C1 segment of cervical spinal cord (tissue), 14 donors: ENCODE results near the gene COL27A1.

ENCODE experiments used
- DNase-seq, 14 donors: peaks; one replicate each; lab custom pipeline; 2025; lab: John Stamatoyannopoulos, UW

Gene COL27A1

DNA sequence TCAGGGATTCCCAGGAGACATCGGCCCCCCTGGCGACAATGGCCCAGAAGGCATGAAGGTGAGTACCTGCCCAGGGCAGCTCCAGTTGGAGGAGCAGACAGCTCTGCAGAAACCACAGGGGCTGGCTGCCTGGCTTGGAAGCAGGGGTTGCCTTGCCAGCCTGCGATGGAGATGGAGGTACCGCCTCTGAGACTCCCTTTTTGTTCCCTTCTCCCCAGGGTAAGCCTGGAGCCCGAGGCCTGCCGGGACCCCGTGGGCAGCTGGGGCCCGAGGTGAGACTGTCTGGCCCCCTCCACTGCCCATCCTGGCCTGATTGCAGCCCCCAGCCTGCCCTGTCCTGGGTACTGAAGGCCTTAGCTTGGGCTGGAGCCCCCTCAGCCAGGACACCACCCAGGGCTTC, 84.9 kb downstream of the COL27A1 start:
- DNase-seq: no peak

DNA sequence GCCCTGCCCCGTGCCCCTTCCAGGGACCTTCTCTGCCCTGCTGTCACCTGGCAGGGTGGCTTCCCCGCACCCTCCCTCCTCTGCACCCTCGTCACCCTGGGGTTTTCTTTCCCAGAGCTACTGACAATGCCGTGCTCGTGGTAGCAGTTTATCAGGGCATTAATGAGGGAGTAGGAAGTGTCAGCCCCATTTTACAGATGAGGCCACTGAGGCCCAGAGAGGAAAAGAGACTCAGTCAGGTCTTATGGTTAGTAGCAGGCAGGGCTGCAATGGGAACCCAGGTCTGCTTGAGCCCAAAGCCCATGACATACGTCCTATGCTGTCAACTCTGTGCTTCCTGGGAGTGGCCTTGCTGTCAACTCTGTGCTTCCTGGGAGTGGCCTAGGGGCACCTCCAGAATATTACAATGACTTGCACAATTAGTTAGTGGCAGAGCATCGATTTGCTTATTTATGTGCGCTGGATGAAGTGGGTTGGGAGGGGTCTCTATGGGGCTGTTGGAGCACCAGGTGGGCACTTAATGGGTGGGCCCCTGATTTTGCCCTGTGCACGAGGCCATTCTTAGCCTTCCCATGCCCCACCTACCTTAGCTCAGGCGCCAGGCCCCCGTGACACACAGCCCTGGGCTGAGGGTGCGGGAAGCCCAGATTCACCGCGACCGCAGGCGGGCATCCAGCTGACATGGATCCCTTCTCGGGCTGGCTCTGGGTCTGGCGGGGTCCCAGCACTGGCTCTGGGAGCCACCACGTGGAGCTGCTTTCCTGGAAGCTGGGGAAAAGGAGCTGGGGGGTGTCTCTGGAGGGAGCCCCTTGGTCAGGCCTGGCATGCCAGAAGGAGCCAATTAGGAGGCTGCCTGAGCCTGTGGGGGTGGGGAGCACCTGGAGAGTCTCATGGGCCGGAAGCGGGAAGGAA, 85.6 kb downstream of the COL27A1 start:
- DNase-seq: peak in 1 of 14 donors; percentile 49

DNA sequence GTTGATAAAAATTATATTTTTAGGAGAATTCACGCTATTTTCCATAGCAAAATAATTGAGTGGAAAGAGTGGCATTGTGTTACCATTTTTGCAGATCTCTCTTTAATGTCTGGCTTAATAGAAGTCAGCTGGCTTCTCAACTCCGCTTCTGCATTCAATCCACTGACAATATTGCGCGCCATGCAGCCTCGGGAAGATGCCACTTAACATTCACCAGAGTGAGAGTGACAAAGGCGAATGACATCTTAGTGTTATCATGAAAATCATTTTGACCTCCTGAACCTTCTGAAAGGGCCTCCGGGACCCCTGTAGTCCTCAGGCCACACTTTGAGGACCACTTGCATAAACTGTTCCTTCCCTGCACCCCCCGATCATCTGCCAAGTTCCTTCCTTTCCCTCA, 87.5 kb downstream of the COL27A1 start:
- no peak for DNase-seq

DNA sequence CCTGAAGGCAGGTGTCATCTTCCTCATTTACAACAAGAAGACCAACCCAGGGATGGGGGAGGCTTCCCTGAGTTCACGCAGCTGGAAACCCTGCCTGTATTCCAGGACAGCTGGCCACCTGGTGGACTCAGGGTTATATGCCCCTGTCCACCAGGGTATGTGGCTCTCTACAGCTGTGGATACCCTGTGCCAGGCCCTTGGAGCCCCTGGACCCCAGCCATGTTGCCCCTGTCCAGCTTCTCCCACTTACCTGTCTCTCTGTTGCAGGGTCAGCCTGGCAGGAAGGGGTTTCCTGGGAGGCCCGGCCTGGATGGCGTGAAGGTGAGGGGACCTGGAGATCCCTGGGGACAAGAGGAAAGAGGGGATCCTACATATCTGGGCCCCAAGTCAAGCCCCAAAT, 87.9 kb downstream of the COL27A1 start:
- DNase-seq: no peak

DNA sequence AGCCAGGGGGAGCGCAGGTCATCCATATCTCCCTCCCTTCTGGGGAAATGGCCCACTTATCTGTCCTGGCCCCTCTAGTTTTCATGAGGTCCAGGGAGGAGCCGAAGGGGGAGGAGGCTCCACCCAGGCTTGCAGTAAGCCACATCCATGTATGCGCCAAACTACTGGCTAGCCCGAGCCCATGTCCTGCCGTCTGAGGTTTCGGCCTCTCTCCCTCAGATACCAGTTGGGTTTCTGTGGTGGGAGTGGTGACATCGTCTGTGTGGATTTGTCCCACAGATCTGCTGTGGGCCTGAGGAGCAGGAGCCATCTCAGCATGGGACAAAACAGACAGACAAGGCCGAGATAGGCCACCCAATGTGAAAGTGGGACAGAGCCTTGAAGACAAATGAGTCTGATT, 89.2 kb downstream of the COL27A1 start:
- no peak for DNase-seq

DNA sequence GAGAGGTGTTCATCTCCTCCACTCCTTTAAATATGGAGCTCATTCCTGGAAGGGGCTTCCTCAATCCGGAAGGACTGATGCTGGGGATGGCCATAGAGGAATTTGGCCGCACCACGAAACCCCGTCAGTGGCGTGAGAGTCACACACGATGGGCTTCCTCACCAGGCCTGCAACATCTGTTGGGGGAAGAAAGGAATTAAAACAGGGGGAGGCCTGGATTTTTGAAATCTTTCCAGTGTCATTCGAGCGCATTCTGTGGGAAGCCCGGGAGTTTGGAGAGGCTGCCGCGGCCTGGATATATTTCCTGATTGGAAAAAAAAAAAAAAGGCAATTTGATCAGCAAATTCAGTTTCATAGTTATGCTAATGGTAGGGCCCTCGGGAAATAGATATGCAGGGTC, 91.2 kb downstream of the COL27A1 start:
- no peak for DNase-seq

DNA sequence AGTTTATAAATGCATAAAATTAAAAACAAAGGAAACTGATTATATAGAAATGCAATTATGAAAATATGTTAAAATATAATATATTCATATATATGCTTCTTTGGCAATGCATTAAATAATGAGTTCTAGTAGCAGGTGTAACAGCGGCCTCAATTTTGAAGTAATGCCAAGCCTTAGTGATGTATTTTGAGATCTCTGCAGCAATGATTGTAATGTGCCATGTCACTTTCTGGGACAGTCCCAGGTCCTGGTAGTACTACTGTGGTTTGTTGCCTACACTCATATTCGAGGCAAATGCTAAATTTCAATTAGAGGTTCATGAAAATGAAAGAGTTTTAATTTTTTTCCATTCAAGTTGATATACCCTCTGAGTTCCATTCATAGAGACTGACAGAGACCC, 91.7 kb downstream of the COL27A1 start:
- peak in 1 of 14 donors; percentile 86 for DNase-seq

DNA sequence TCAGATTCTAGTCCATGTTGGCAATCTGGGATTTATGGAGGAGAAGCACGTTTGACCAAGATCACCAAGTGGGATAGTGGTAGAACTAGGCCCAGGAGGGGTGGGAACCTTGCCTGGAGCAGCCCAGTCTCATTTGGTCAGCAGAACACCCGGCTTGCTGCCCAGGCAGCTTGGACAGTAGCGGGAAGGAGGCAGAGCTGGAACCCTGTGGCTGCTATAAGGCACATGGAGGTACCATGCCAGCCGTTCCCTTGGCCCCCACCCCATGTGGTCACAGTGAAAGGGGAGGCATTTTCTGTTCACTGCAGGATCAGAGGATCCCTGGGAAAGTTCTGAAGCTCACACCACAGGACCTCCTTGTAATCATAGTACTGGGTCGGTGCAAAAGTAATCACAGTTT, 92.2 kb downstream of the COL27A1 start:
- DNase-seq: peak in 1 of 14 donors; percentile 64

DNA sequence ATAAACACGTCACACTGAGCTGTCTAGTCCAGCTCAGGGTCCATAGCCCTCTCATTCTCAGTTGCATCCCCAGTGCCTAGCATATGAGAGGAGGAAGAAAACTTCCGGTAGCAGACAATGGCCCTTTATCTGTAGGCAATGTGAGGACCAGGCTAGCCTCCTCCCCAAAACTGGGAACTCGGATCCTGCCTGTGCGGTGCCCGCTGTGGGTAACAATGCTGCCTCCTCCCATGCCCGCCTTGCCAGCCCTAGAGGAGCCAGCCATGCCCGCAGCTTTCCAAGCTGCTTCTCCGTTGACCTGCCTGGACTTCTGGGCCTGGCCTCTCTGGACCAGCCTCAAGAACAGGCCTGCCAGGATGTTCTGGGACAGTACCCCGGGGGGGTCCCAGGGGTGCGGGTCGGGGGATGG, 93.0 kb downstream of the COL27A1 start:
- DNase-seq: peak in 5 of 14 donors; percentile 21 to 63 (median 38)

DNA sequence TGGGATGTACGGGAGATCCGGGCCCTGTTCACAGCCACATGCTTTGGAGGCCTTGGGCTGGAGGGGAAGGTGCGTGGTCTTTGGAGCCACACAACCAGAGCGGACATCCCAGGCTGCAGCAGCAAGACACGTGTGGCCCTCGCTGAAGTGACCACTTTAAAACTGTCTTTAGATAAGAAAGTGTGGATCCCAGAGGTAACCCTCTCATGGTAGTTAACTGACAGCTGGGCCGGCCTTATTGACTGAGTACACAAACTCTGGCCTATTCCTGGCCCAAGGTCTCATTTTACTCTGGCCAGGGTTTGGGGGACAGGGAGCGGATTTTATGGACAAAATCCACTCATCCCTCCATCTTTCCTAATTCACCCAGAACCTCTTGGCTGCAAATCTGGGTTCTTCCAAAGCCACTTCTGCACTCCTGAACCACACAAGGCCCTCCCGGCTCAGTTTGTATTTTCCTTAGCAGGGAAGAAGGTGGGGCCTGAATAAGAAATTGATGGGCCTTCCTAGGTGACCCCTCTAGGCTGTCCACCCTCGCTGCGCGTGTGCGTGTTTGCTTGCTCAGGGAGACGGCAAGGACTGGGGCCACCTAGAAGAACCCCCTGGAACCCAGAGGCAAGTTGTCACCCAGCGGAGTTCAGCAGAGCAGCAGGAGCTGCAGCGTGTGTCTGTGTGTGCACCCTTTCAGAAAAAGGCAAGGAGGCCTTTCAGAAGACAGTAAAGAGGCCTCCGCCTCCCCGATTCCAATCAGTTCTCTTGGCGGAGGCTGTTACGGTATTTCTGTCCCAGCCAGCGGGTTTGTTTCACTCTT, 94.3 kb downstream of the COL27A1 start:
- DNase-seq: no peak

DNA sequence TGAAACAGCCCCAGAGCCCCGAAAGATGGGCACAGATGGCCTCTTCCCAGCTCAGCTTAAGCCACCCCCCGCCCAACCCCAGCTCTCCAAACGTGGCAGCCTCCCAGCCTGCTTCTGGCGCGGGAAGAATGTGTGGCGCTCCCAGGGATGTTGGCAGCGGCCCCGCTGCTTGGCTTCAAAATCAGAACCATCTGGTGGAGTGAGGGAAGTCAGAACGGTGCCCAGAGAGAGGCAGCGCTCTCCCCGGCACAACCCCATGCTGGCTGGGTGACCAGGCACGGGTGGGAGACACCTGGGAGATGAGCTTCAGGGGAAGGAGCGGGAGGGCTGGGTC, 94.9 kb downstream of the COL27A1 start:
- peak; percentile 38 to 96 (median 71) for DNase-seq

DNA sequence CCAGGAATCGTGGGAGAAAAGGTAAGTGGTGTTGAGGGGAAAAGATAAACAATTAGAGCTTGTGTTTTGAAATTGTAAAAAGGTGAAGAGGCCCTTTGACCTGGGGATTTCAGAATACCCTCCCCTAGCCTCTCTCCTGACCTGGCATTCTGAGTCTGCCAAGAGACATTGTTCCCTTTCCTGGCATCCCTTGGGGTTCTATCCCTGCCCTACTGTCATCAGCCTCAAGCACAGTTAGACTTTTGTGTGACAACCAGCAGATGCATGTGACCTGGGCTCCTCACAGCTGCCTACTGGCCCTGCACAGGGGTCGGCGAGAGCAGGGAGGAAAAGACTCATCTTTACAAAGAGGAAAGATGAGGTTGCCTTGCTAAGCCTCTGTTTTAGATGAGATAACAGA, 95.3 kb downstream of the COL27A1 start:
- DNase-seq: peak in 2 of 14 donors; percentile 49 to 63

DNA sequence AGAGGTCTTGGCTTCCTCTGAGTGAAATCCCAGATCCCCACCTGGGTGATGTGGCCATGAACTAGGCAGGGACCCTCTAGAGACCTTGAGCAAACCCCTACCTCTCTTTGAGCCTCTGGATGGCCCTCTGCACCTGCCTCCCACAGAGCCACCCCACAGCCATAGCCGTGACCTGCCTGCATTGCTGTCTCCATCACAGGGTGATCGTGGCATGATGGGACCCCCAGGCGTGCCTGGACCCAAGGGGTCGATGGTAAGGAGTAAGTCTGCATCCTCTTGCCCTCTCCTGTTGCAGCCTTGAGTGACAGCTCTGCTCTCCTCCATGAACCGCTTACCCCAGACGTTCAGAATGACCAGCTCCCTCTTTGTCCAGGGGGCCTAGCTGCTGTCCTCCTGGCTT, 97.1 kb downstream of the COL27A1 start:
- no peak for DNase-seq

DNA sequence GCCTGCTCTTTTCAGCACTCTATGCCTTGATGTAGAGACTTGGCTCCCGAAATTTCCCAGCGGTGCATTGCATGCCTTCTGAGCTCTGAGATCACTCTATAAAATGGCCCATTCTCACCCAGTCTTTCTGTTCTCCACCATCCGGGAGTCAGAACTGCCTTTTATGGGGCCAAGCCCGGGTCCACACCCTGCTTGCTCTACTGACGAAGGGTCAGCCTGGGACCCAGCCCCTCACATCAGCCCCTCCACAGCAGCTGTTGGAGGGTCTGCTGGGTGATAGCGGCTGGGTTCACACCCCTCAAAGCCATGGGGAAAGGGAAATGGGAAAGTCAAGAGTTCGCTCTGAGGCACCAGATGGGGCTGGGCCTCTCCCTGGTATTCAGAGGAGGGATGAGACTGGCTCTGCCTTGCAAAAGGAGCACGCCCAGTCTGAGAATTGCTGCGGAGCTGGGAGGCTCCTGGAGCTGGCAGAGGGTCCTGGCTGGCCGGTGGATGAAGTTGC, 101.5 kb downstream of the COL27A1 start:
- DNase-seq: no peak

DNA sequence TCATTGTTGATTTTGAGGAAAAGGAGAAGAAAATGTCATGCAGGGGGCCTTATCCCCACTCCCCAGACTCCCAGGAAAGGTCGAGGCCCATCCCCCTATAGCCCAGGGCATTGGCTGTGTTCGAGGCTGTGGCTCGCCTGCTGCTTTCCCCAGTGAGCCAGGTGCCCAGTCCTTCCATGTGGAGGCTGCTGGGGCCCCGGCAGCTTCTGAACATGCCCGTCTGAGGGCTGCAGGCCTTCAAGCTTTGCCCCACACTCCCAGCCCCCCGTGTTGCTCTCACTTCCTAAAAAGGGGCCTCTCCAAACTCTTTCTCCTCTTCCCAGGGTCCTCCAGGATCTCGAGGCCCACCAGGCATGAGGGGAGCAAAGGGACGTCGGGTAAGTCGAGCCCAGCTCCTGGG, 102.9 kb downstream of the COL27A1 start:
- DNase-seq: no peak

DNA sequence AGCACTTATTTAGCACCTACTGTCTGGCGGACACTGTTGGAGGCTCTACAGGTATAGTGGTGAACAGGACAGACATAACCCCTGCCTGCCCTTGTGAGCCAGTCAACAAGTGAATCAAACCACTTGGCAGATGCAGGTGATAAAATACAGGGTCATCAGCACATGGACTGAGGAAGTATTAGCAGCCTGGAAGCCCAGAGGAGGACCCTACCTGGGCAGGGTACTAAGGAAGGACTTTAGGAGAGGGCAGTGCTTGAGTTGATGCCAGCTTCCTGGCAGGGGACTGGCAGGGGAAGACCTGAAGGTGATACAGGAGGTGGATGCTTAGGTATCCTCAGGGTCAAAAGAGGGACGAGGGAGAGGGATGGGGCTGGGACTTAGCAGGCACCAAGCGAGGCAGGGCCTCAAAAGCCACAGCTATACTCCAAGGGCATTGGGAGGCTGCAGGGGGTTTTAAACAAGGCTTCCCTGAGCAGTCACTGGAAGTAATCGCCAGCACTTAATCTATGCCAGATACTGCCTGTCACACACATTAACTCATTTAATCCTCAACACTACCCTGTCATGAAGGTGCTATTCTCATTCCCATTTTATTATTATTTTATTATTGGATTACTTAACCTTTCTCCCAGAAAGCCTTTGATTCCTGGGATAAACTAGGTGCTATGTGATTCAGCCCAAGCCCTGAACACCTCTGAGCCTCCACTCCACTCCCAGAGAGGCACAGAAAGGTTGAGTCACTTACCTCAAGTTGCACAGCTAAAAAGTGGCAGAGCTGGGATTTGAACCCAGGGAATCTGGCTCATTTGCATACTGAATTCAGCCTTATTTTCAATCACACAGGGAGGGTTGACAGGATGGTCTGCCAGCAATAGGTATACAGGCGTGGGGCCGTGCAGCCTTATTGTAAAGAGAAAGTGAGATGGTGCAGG, 103.8 kb downstream of the COL27A1 start:
- peak in 1 of 14 donors; percentile 22 for DNase-seq

DNA sequence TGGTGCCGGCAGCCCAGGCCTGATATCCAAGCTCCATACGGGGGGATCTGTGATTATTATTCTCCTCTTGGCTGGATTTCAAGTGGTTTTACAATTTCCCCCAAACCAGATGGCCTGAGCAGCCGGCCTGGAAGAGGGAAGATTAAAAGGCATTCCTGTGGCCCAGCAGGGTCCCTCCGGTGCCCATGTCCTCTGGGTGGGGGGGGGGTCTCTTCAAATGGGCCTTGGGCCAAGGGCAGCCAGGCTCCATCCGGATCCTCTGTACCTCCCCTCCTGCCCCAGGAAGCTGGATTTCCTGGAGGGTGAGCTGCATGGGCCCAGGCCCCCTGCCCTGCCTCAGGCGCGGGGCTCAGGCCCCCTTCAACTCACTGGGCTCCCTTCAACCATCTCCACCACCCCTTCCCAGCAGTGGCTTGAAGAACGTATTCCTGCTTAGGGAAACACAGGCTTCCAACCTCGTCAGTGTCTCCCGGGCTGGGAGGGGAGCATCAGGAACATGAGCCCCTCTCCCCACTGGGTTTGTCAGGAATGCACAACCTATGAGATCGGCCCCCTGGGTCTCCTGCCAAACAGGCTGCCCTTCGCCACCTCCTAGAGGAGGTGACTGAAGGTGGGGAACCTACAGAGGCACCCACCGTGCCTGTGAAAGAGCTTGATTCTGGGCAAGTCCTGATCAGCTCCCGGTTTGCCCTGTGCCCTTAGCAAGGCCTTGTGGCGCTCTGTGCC, 104.6 kb downstream of the COL27A1 start:
- DNase-seq: peak in 1 of 14 donors; percentile 89

DNA sequence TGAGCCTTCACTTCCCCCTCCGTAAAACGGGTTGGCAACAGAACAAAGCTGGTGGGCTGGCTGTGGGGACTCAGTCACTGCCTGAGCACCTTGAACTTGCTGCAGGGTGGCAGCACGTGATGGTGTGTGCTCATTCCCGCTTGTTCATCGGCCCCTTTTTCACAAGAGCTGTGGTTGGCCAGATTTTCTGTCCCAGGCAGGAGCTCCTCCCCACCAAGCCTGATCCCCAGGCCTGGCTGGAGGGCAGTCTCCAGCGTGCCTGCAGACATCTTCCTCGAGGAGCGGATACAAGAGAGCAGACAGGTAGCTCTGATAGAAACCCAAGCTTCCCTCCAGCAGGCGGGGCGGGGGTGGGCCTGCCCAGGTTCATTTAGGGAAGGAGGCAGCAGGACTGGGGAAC, 105.7 kb downstream of the COL27A1 start:
- peak in 1 of 14 donors; percentile 18 for DNase-seq

DNA sequence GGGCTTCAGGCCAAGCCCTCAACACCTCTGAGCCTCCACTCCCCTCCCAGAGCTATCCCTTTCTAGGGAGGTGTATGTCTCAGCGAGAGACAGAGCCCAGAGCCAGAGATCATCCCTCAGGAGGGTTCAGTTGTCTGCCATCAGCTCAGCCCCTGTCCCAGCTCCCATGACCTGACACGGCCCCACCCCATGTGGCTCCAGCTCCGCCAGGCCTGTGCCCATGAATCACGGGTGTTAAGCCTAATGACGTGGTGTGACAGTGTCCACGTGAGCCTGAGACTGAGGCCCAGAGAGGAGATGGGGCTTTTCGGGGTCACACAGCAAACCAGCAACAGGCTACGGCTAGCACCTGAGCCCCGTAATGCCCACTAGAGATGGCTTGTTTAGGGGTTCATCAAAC, 106.7 kb downstream of the COL27A1 start:
- DNase-seq: no peak

DNA sequence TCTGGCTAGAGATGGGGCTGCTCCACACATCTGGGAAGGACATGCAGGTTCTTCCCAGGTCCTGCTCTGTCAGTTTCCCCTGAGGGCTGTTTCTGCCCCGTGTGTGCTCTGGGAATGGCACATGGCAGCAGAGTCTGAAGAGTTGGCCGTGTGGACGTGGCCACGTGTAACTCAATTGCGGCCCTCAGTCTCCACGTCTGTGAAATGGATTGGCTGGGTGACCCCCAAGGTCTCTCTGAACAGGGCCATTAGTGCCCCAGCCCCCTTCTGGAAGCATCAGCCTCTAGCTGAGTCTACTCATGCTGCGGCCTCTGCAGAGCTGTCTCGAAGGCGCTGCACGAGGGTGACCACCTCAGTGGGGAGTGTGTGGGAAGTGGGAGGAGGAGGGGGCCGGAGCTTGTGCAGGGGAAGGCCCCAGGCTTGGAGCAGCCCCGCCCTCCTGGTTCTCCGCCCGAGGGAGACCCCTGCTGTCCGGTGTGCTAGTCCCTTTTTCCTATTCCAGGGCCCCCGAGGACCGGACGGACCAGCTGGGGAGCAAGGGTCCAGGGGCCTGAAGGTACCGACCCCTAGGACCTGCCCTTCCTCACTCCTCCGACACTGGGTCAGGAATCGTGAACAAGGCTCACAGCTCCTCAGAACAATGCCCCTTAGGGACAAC, 108.6 kb downstream of the COL27A1 start:
- no peak for DNase-seq
